Endodermal cell (in vitro differentiated cells): ENCODE results near the gene VKORC1. TPM values are rescaled to one million over a fixed set of nuclear protein-coding genes. Genes with fewer than 3 reads are reported as not detected.

ENCODE experiments used
- DNase-seq: peaks from one replicate; pipeline ENCODE4 v3.0.0-alpha.2; 2017
- H3K27ac ChIP-seq: 2 replicates; pipeline ENCODE4 v1.5.1; 2013; ENCODE audit warnings: mild to moderate bottlenecking, low read depth, low read length, moderate library complexity
- H3K27me3 ChIP-seq: 2 replicates; pipeline ENCODE4 v1.6.1; 2013; ENCODE audit warnings: mild to moderate bottlenecking, low read length, moderate library complexity; ENCODE audit not compliant: insufficient read depth, control insufficient read depth, poor library complexity, severe bottlenecking
- H3K36me3 ChIP-seq: 2 replicates; pipeline ENCODE4 v1.7.0; 2013; ENCODE audit warnings: mild to moderate bottlenecking, low read length, moderate library complexity; ENCODE audit not compliant: control insufficient read depth, insufficient read depth
- H3K4me1 ChIP-seq: one replicate; pipeline ENCODE4 v1.7.0; 2013; ENCODE audit warnings: low read length; ENCODE audit not compliant: control insufficient read depth, insufficient read depth
- H3K4me3 ChIP-seq: 2 replicates; pipeline ENCODE4 v1.5.1; 2013; ENCODE audit warnings: mild to moderate bottlenecking, low read length, moderate library complexity
- H3K9ac ChIP-seq: 2 replicates; pipeline ENCODE4 v1.6.1; 2013; ENCODE audit warnings: mild to moderate bottlenecking, low read length, moderate library complexity; ENCODE audit not compliant: poor library complexity, severe bottlenecking; ENCODE audit errors: extremely low read depth
- H3K9me3 ChIP-seq: 2 replicates; pipeline ENCODE4 v1.6.1; 2013; ENCODE audit warnings: mild to moderate bottlenecking, low read length, moderate library complexity; ENCODE audit not compliant: control insufficient read depth
- H3K27ac Mint-ChIP-seq: 2 replicates; pipeline ENCODE4 v1.8.0; 2020; ENCODE audit warnings: mixed read lengths
- H3K27me3 Mint-ChIP-seq: 2 replicates; pipeline ENCODE4 v1.8.0; 2021; ENCODE audit warnings: mild to moderate bottlenecking, mixed read lengths; ENCODE audit not compliant: insufficient read depth
- H3K36me3 Mint-ChIP-seq: 2 replicates; pipeline ENCODE4 v1.8.0; 2020; ENCODE audit warnings: low read depth, mixed read lengths
- H3K4me1 Mint-ChIP-seq: 2 replicates; pipeline ENCODE4 v1.8.0; 2020; ENCODE audit warnings: mixed read lengths
- H3K4me3 Mint-ChIP-seq: 2 replicates; pipeline ENCODE4 v1.8.0; 2020; ENCODE audit warnings: mild to moderate bottlenecking, moderate library complexity, mixed read lengths
- H3K9me3 Mint-ChIP-seq: 2 replicates; pipeline ENCODE4 v1.8.0; 2020; ENCODE audit warnings: mild to moderate bottlenecking, mixed read lengths
- WGBS, 2 experiments: methylation state at CpG; one replicate each; pipeline versions ENCODE4 v1.1.5 to v1.1.7; 2013; ENCODE audit warnings: missing lambda C conversion rate in 2 of 2, mixed read lengths in 1 of 2; ENCODE audit not compliant: insufficient coverage in 1 of 2, insufficient read length in 1 of 2; 5-methylcytosine and 5-hydroxymethylcytosine counted together
- total RNA-seq, 2 donors: library from RNA; stranded (reverse); fragmentation: NEBNext Ultra II Directional in 1 of 2; extraction: Animal tissue kit (Norgen Biotek cat#: 25700) in 1 of 2; gene quantifications; 2 replicates in 1 of 2; 3 replicates in 1 of 2; pipeline ENCODE4 v1.2.1, GENCODE V29; 2021
- TF ChIP-seq, protein P1 (sequence below): fragments of 200-600 bp; sonication (generic); conservative IDR thresholded peaks from 2 replicates; pipeline ENCODE4 v1.5.0; 2021; ENCODE audit warnings: antibody characterized with exemption, mild to moderate bottlenecking

VKORC1 gene
- total RNA-seq, 2 donors from 2014 or later = 53.7 to 63.0 TPM

GRCh38 chr16:31117384-31118222, 23.0 kb upstream of the VKORC1 start, which contains the start of gene KAT8:
KAT8 (plus strand) TSS chr16:31117664; CDS start chr16:31117682, 18 bp downstream.
- no peaks in the 10 kb centered on the region for H3K9me3 ChIP-seq
- Mint-ChIP-seq H3K27me3 (no peaks in the 10 kb centered on the region), H3K27ac (peak within 1 kb of the TSS; percentile 95), H3K4me1 (peaks cover 7% of the 10 kb centered on the region), H3K9me3 (no peaks in the 10 kb centered on the region), H3K36me3 (peaks cover 35% of the 10 kb centered on the region), H3K4me3 (peak within 1 kb of the TSS; percentile 79)
- H3K36me3 ChIP-seq = peaks cover 42% of the 10 kb centered on the region
- H3K4me1 ChIP-seq = no peaks in the 10 kb centered on the region
- TF ChIP-seq, protein P1, sequence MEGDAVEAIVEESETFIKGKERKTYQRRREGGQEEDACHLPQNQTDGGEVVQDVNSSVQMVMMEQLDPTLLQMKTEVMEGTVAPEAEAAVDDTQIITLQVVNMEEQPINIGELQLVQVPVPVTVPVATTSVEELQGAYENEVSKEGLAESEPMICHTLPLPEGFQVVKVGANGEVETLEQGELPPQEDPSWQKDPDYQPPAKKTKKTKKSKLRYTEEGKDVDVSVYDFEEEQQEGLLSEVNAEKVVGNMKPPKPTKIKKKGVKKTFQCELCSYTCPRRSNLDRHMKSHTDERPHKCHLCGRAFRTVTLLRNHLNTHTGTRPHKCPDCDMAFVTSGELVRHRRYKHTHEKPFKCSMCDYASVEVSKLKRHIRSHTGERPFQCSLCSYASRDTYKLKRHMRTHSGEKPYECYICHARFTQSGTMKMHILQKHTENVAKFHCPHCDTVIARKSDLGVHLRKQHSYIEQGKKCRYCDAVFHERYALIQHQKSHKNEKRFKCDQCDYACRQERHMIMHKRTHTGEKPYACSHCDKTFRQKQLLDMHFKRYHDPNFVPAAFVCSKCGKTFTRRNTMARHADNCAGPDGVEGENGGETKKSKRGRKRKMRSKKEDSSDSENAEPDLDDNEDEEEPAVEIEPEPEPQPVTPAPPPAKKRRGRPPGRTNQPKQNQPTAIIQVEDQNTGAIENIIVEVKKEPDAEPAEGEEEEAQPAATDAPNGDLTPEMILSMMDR = no peak
- H3K27ac ChIP-seq = peak within 1 kb of the TSS; percentile 81
- DNase-seq = peak; percentile 99
- H3K4me3 ChIP-seq = peak within 1 kb of the TSS; percentile 89
- 0% methylated on average over 23 to 66 of the region's 68 CpGs for WGBS, 2 experiments
- no peaks in the 10 kb centered on the region for H3K27me3 ChIP-seq
- H3K9ac ChIP-seq = peak within 1 kb of the TSS; percentile 72

DNA sequence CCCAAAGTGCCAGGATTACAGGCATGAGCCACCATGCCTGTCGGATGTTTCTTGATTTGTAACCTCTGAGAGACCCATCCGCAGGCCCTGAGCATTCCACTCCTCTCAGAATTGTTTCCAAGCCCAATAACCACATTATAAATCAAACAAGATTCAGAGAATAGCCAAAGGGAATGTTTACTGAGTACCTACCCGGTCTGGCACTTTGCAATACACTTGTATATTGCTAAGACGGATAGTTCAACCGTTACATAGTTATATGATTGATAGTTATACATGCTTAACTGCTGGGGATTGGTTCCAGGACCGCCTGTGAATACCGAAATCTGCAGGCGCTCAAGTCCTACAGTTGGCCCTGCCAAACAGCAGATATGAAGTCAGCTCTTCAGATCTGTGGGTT, 19.9 kb upstream of the VKORC1 start:
- DNase-seq = no peak
- no peak overlapping the region for H3K27ac ChIP-seq
- 94 to 98% methylated on average over 6 to 8 of the region's 8 CpGs for WGBS, 2 experiments
- Mint-ChIP-seq H3K27me3 (no peaks in the 10 kb centered on the region), H3K4me3 (no peak overlapping the region), H3K9me3 (no peaks in the 10 kb centered on the region), H3K27ac (no peak overlapping the region), H3K36me3 (peaks cover 35% of the 10 kb centered on the region), H3K4me1 (peaks cover 7% of the 10 kb centered on the region)
- TF ChIP-seq, protein P1 = no peak
- H3K27me3 ChIP-seq = no peaks in the 10 kb centered on the region
- no peak overlapping the region for H3K4me3 ChIP-seq
- no peaks in the 10 kb centered on the region for H3K4me1 ChIP-seq
- H3K36me3 ChIP-seq = peaks cover 39% of the 10 kb centered on the region
- no peaks in the 10 kb centered on the region for H3K9me3 ChIP-seq
- H3K9ac ChIP-seq = no peak overlapping the region

- Mint-ChIP-seq H3K9me3 (no peaks in the 10 kb centered on the region), H3K4me1 (peaks cover 6% of the 10 kb centered on the region), H3K27me3 (no peaks in the 10 kb centered on the region), H3K4me3 (no peak overlapping the region), H3K36me3 (peaks cover 34% of the 10 kb centered on the region), H3K27ac (no peak overlapping the region)
- Histone ChIP-seq H3K4me3 (no peak overlapping the region), H3K27ac (no peak overlapping the region), H3K27me3 (no peaks in the 10 kb centered on the region), H3K4me1 (no peaks in the 10 kb centered on the region), H3K36me3 (peaks cover 33% of the 10 kb centered on the region), H3K9ac (no peak overlapping the region), H3K9me3 (no peaks in the 10 kb centered on the region)
- 91 to 93% methylated on average over 5 of the region's 5 CpGs for WGBS, 2 experiments
- DNase-seq = no peak
- TF ChIP-seq, protein P1 = no peak
Observed at GRCh38 chr16:31113121-31114120, 18.8 kb upstream of the VKORC1 start.
